CD4-positive, alpha-beta T cell treated with Interleukin-4 for 4 hours (primary cell): Measurements from ENCODE around the gene LST1.
A peak's percentile ranks its signal among the peaks of the same experiment; 100 is the strongest.

Experiments used
- DNase-seq: peaks from one replicate; pipeline ENCODE4 v3.0.0-alpha.2; 2020

The LST1 gene

DNA sequence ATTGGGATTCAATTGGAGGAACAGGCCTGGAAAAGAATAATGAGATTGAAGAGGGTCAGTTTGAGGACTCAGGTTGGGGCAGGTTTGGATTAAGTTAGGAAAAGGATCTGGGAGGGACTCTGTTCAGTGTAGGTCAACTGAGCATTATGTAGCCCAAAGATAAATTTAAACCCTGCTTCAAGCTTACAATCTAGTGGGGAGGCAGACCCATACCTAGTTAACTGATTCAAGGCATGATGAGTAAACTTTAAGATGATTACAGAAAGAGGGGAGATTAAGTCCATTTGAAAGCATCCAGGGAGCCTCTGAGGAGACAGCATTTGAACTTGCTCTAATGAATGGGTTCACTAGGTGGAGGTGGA lies 25.4 kb upstream of the LST1 start:
- no peak for DNase-seq

DNA sequence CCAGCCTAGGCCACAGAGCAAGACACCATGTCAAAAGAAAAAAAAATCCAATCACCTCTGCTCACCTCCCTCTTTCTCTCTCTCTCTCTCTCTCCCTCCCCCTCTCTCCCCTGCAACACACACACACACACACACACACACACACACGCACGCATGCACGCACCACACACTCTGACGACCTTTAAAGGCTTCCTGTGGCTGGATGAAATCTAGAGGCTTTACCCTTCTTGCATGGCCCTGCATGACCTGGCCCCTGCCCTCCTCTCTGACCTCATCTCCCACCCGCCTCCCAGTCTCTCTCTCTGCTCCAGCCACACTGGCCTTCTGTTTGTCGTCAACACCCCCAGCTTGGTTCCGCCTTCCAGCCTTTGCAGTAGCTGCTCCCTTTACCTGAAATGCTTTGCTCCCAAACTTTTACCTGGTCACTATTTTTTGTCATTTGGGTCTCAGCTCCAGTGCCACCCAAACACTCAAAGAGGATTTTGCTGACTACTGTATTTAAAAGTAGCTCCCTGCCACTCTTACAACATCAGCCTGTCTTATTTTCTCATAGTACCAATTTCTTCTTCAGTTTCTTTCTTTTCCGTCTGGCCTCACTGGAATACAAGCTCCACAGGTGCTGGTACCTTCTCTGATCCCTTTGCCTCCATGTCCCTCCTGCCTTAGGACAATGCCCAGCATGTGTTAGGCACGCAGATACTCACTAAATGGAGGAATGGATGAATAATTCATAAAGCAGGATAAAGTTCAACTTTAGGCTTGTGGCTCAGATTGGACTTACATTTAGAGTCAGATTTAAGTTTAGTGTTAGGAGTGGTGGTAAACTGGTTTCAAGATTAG lies 18.3 kb upstream of the LST1 start:
- DNase-seq = peak; percentile 37

DNA sequence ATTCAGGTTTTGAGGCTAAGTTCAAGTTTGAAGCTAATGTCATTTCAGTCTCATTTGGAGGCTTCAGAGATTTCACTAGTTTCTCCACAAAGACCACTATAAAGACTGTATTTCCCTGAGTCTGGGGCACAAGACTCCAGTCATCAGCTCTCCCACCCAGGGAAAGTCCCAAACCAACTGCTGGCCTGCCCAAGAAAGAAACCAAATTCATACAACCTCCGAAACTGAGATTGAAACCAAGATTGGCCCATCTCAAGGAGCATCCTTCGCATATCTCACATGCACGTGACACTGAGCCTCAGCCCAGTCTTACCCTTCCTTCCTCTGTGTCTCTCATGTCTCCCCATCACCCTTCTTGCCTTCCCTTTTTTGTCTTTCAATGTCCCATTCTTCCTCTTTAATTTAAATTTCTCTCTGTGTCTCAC lies 17.5 kb upstream of the LST1 start:
- peak; percentile 86 for DNase-seq

- DNase-seq = no peak
Observed at GRCh38 chr6:31569861-31570536, 16.1 kb upstream of the LST1 start.

DNA sequence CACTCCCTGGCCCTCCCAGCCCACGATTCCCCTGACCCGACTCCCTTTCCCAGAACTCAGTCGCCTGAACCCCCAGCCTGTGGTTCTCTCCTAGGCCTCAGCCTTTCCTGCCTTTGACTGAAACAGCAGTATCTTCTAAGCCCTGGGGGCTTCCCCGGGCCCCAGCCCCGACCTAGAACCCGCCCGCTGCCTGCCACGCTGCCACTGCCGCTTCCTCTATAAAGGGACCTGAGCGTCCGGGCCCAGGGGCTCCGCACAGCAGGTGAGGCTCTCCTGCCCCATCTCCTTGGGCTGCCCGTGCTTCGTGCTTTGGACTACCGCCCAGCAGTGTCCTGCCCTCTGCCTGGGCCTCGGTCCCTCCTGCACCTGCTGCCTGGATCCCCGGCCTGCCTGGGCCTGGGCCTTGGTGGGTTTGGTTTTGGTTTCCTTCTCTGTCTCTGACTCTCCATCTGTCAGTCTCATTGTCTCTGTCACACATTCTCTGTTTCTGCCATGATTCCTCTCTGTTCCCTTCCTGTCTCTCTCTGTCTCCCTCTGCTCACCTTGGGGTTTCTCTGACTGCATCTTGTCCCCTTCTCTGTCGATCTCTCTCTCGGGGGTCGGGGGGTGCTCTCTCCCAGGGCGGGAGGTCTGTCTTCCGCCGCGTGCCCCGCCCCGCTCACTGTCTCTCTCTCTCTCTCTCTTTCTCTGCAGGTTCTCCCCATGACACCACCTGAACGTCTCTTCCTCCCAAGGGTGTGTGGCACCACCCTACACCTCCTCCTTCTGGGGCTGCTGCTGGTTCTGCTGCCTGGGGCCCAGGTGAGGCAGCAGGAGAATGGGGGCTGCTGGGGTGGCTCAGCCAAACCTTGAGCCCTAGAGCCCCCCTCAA lies 13.8 kb upstream of the LST1 start, which contains the start of gene LTA:
TSS of gene LTA (plus strand) at position 249 of the 871 bp plus-strand sequence. CDS start at position 703, 454 bp downstream.
- DNase-seq = peak; percentile 73

GRCh38 chr6:31573239-31574105 lies 12.6 kb upstream of the LST1 start:
- DNase-seq = no peak

DNA sequence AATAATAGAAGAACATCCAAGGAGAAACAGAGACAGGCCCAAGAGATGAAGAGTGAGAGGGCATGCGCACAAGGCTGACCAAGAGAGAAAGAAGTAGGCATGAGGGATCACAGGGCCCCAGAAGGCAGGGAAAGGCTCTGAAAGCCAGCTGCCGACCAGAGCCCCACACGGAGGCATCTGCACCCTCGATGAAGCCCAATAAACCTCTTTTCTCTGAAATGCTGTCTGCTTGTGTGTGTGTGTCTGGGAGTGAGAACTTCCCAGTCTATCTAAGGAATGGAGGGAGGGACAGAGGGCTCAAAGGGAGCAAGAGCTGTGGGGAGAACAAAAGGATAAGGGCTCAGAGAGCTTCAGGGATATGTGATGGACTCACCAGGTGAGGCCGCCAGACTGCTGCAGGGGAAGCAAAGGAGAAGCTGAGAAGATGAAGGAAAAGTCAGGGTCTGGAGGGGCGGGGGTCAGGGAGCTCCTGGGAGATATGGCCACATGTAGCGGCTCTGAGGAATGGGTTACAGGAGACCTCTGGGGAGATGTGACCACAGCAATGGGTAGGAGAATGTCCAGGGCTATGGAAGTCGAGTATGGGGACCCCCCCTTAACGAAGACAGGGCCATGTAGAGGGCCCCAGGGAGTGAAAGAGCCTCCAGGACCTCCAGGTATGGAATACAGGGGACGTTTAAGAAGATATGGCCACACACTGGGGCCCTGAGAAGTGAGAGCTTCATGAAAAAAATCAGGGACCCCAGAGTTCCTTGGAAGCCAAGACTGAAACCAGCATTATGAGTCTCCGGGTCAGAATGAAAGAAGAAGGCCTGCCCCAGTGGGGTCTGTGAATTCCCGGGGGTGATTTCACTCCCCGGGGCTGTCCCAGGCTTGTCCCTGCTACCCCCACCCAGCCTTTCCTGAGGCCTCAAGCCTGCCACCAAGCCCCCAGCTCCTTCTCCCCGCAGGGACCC lies 11.7 kb upstream of the LST1 start:
- DNase-seq = no peak

DNA sequence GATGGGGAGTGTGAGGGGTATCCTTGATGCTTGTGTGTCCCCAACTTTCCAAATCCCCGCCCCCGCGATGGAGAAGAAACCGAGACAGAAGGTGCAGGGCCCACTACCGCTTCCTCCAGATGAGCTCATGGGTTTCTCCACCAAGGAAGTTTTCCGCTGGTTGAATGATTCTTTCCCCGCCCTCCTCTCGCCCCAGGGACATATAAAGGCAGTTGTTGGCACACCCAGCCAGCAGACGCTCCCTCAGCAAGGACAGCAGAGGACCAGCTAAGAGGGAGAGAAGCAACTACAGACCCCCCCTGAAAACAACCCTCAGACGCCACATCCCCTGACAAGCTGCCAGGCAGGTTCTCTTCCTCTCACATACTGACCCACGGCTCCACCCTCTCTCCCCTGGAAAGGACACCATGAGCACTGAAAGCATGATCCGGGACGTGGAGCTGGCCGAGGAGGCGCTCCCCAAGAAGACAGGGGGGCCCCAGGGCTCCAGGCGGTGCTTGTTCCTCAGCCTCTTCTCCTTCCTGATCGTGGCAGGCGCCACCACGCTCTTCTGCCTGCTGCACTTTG lies 10.7 kb upstream of the LST1 start, which contains the start of gene TNF:
TSS of gene TNF (plus strand) at position 231 of the 567 bp plus-strand sequence. CDS start at position 408, 177 bp downstream.
- peak; percentile 89 for DNase-seq

- no peak for DNase-seq
Observed at GRCh38 chr6:31575952-31576685, 10.0 kb upstream of the LST1 start.

DNA sequence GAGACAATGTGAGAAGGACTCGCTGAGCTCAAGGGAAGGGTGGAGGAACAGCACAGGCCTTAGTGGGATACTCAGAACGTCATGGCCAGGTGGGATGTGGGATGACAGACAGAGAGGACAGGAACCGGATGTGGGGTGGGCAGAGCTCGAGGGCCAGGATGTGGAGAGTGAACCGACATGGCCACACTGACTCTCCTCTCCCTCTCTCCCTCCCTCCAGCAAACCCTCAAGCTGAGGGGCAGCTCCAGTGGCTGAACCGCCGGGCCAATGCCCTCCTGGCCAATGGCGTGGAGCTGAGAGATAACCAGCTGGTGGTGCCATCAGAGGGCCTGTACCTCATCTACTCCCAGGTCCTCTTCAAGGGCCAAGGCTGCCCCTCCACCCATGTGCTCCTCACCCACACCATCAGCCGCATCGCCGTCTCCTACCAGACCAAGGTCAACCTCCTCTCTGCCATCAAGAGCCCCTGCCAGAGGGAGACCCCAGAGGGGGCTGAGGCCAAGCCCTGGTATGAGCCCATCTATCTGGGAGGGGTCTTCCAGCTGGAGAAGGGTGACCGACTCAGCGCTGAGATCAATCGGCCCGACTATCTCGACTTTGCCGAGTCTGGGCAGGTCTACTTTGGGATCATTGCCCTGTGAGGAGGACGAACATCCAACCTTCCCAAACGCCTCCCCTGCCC lies 9.0 kb upstream of the LST1 start:
- peak; percentile 53 for DNase-seq

GRCh38 chr6:31577579-31577966 lies 8.5 kb upstream of the LST1 start:
- no peak for DNase-seq

DNA sequence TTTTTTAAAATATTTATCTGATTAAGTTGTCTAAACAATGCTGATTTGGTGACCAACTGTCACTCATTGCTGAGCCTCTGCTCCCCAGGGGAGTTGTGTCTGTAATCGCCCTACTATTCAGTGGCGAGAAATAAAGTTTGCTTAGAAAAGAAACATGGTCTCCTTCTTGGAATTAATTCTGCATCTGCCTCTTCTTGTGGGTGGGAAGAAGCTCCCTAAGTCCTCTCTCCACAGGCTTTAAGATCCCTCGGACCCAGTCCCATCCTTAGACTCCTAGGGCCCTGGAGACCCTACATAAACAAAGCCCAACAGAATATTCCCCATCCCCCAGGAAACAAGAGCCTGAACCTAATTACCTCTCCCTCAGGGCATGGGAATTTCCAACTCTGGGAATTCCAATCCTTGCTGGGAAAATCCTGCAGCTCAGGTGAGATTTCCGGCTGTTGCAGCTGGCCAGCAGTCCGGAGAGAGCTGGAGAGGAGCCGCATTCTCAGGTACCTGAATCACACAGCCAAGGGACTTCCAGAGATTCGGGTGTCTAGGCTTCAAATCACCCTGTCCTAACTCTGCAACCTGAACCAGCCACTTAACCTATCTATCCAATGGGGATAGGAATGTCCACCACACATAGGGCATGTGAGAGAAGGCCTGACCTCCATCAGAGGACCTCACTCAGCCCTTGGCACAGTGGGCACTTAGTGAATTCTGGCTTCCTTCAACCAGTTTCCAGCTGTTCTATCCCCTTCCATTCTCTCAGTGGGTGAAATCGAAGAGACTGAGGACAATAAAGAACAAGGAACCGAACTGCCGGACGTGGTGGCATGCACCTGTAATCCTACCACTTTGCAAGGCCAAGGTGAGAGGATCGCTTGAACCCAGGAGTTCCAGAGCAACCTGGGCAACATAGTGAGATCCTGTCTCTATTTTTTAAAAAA lies 7.6 kb upstream of the LST1 start:
- DNase-seq = no peak

- no peak for DNase-seq
Observed at GRCh38 chr6:31579119-31579505, 7.0 kb upstream of the LST1 start.

DNA sequence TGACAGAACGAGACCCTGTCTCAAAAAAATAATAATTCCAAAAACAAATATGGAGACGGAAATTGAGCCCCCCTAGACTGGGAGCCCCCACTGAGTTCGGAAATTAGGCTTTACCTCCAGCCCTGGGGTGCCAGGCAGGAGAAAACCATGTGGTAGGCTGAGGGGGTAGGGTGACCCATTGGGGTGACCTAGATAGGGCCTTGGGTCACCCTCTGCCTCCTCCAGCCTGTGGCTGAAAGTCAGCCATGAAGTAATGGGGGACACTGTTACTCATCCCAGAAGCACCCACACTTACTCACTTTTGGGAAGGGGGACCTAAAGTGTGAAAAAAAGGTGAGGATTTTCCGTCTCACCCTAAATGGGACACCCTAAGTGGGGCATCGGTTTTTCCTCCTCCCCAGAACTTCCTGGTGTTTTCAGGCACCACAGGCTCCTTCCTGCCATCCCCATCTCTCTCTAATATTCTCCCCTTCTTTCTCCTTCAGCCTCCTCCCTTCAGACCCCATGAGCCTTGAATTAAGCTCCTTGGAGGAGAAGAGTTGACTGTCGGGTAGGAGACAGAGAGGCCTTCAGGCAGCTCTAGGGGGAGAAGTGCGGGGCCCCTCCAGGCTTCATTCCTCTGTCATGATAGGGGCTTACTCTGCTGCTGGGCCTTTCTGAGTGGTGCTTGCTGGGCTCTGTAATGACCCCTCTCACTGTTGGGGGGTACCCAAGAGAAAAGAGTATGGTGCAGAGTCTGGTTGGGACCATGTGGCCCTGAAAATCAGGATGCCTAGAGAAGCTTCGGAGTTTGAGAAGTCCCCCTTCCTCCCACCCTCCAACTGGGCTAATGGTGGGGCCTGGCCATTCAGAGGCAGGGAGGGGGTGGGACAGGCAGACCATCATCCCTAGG lies 6.3 kb upstream of the LST1 start:
- no peak for DNase-seq

GRCh38 chr6:31580438-31580740 lies 5.7 kb upstream of the LST1 start:
- DNase-seq = no peak

GRCh38 chr6:31580807-31581433 lies 5.2 kb upstream of the LST1 start:
- peak; percentile 85 for DNase-seq
